Spinal cord (tissue), 10 donors: ENCODE data around the gene EHD4. TPM values are rescaled to one million over a fixed set of nuclear protein-coding genes. Genes with fewer than 3 reads are reported as not detected.

Experiments used
- DNase-seq, 6 donors: peaks; one replicate each; pipeline versions ENCODE4 v3.0.0 to v3.0.0-alpha.2; 2013 to 2015; ENCODE audit warnings: low spot score in 6 of 6, low read depth in 4 of 6
- H3K27ac ChIP-seq: one replicate; pipeline ENCODE4 v1.5.1; 2013; ENCODE audit warnings: low read depth, low read length, control low read depth
- H3K27me3 ChIP-seq: one replicate; pipeline ENCODE4 v1.6.1; 2013; ENCODE audit warnings: low read length; ENCODE audit not compliant: control insufficient read depth, insufficient read depth
- H3K36me3 ChIP-seq: one replicate; pipeline ENCODE4 v1.6.1; 2013; ENCODE audit warnings: low read length; ENCODE audit not compliant: control insufficient read depth, insufficient read depth
- H3K4me1 ChIP-seq: one replicate; pipeline ENCODE4 v1.6.1; 2013; ENCODE audit warnings: low read length; ENCODE audit not compliant: control insufficient read depth, insufficient read depth
- H3K4me3 ChIP-seq: one replicate; pipeline ENCODE4 v1.5.1; 2013; ENCODE audit warnings: low read depth, low read length, control low read depth
- H3K9me3 ChIP-seq: one replicate; pipeline ENCODE4 v1.6.1; 2013; ENCODE audit warnings: low read length; ENCODE audit not compliant: control insufficient read depth, insufficient read depth
- WGBS: methylation state at CpG from one replicate; pipeline ENCODE4 v1.1.5; 2013; ENCODE audit warnings: missing lambda C conversion rate; ENCODE audit not compliant: insufficient coverage; 5-methylcytosine and 5-hydroxymethylcytosine counted together
- polyA plus RNA-seq, 2 donors: library from polyadenylated mRNA; unstranded; fragments of 120-200 nt; gene quantifications; one replicate each; pipeline ENCODE4 v1.2.1, GENCODE V29; 2013; ENCODE audit not compliant: insufficient read length in 2 of 2
- total RNA-seq, 2 donors: library from RNA; depleted of rRNA in 1 of 2; stranded (reverse); fragments of 120-200 nt in 1 of 2; fragments of >200 nt in 1 of 2; gene quantifications; one replicate each; pipeline versions ENCODE4 v1.2.3 to v1.2.4, GENCODE V29; 2013 to 2014
- donor health status: healthy.

The EHD4 gene
- total and polyA plus RNA-seq, 4 donors: 6.8 to 12.3 (median 8.5) TPM

GRCh38 chr15:41917767-41918430 lies 54.5 kb downstream of the EHD4 start:
- Histone ChIP-seq H3K27me3 (no peaks in the 10 kb centered on the region), H3K9me3 (no peaks in the 10 kb centered on the region), H3K4me3 (no peak overlapping the region), H3K36me3 (peaks cover 8% of the 10 kb centered on the region), H3K27ac (peak overlapping the region; percentile 34), H3K4me1 (peaks cover 29% of the 10 kb centered on the region)
- no peak for DNase-seq
- 84% methylated on average over 6 of the region's 10 CpGs for WGBS

DNA sequence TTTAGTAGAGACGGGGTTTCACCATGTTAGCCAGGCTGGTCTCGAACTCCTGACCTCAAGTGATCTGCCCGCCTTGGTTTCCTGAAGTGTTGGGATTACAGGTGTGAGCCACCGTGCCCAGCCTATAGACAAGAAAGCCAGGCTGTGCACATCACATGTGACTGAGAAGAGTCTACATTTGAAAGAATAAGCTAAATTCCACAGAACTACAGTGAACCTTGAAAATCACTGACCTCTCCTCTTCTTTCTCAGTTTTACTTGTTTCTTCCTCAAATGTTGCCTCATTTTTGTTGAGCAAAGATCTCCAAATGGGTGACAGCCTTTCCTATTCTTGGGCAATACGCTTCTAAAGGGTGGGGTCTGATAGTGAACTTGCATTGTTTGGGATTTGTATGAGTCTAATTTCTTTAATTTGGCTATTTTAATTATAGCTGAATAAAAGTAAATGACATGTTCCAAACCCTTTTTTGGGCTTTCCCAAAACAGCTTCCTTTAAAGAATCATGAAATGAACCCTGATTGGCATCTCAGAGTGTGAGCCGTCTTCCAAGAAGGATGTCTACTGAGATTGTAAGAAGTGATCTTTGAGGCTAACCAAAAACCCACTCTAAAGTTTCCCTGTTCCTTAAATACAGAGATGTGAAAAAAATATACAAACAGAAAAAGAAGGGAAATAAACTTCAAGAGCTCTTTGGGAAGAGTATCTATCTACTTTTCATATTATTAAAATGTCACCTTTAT lies 56.9 kb downstream of the EHD4 start:
- H3K4me3 ChIP-seq: no peak overlapping the region
- H3K27ac ChIP-seq: peak overlapping the region; percentile 82
- no peak for DNase-seq
- H3K36me3 ChIP-seq: peaks cover 15% of the 10 kb centered on the region
- H3K27me3 ChIP-seq: no peaks in the 10 kb centered on the region
- no peaks in the 10 kb centered on the region for H3K9me3 ChIP-seq
- H3K4me1 ChIP-seq: peaks cover 26% of the 10 kb centered on the region
- WGBS: 84% methylated on average over 4 of the region's 6 CpGs

DNA sequence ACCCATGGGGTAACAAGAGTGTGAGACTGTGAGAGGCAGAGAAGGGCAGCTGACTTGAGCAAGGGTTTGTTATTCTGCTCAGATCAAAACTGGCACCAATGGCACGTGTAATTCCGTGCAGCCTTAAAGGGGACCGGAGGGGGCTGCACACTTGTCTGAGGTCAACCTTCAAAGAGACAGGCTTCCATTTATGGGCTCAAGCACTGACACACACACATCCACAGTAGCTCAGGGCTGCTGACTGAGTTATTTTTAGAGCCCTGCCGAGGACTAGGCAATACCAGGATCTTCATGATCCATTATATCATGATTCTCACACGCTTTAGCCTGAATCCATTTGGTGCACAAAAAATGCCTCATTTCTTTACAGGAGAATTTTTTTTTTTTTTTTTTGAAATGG lies 57.9 kb downstream of the EHD4 start:
- H3K36me3 ChIP-seq: peaks cover 15% of the 10 kb centered on the region
- WGBS: 77% methylated on average over 4 of the region's 5 CpGs
- H3K4me3 ChIP-seq: no peak overlapping the region
- H3K9me3 ChIP-seq: no peaks in the 10 kb centered on the region
- peaks cover 23% of the 10 kb centered on the region for H3K4me1 ChIP-seq
- peak in 1 of 6 donors; percentile 14 for DNase-seq
- H3K27ac ChIP-seq: no peak overlapping the region
- no peaks in the 10 kb centered on the region for H3K27me3 ChIP-seq

GRCh38 chr15:41913256-41913655 lies 59.1 kb downstream of the EHD4 start:
- 71% methylated on average over 1 of the region's 3 CpGs for WGBS
- no peak for DNase-seq
- Histone ChIP-seq H3K36me3 (peaks cover 13% of the 10 kb centered on the region), H3K27me3 (no peaks in the 10 kb centered on the region), H3K4me1 (peaks cover 18% of the 10 kb centered on the region), H3K27ac (no peak overlapping the region), H3K9me3 (no peaks in the 10 kb centered on the region), H3K4me3 (no peak overlapping the region)

- DNase-seq: no peak
- H3K27ac ChIP-seq: no peak overlapping the region
- H3K4me1 ChIP-seq: peaks cover 9% of the 10 kb centered on the region
- no peaks in the 10 kb centered on the region for H3K27me3 ChIP-seq
- 93% methylated on average over 14 of the region's 14 CpGs for WGBS
- no peak overlapping the region for H3K4me3 ChIP-seq
- H3K36me3 ChIP-seq: peaks cover 20% of the 10 kb centered on the region
- H3K9me3 ChIP-seq: no peaks in the 10 kb centered on the region
Measured at GRCh38 chr15:41911691-41912345, 60.5 kb downstream of the EHD4 start.

DNA sequence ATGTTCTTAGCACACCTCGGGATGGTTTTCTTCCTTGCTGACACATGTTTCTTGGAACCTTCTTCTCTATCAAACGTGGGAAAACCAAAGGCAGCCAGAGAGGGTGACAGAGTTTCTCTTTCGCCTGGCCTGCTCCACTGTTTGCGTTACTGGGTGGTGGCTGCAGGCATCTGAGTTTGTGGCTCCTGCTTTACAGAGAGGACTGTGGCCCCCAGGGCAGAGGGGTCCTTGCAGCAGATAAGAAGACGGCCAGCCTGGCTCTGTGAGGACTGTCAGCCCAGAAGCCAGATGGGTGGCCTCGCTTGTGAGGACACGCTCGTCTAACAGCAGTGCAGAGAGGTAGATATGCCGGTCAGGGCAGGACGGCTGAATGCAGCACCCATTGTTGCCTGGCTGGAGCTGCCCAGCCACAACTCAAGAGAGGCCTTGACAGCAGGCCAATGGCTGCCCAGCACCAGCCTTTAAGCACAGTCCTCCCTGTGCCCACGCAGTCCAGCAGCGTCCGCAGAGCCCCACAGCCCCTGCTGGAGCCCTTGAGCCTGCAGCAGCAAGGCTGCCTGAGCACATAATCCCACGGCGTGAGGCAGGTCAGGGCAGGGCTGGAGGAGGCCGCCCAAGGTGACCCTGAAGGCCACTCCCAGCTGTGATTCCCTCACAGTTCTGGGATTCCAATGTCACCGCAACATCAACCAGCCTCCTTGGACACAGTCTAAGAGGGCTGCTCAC lies 63.5 kb downstream of the EHD4 start:
- no peak overlapping the region for H3K4me3 ChIP-seq
- H3K9me3 ChIP-seq: peaks cover 5% of the 10 kb centered on the region
- no peak overlapping the region for H3K27ac ChIP-seq
- peaks cover 25% of the 10 kb centered on the region for H3K36me3 ChIP-seq
- H3K4me1 ChIP-seq: peaks cover 13% of the 10 kb centered on the region
- 89% methylated on average over 17 of the region's 17 CpGs for WGBS
- no peak for DNase-seq
- no peaks in the 10 kb centered on the region for H3K27me3 ChIP-seq

DNA sequence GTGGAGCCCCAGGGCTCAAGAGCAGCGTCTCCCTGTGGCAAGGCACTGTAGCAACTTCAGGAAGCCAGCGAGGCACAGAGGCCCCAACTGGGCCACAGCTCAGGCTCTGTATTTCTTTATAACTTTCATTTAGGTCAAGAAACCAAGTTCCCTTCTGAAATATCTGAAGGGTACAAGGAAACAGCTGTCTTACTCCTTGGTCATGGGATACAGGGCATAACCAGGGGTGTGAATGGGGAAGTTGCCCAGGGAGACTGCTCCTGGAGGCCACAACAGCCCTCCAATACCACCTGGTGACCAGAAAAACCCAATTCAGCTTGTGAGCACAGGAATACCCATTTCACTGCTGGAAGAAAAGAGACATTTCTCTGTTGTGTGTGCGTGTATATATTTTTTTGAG lies 65.2 kb downstream of the EHD4 start:
- DNase-seq: no peak
- Histone ChIP-seq H3K9me3 (peaks cover 5% of the 10 kb centered on the region), H3K4me1 (peaks cover 16% of the 10 kb centered on the region), H3K36me3 (peaks cover 25% of the 10 kb centered on the region), H3K27me3 (no peaks in the 10 kb centered on the region), H3K27ac (no peak overlapping the region), H3K4me3 (no peak overlapping the region)
- 94% methylated on average over 2 of the region's 3 CpGs for WGBS

DNA sequence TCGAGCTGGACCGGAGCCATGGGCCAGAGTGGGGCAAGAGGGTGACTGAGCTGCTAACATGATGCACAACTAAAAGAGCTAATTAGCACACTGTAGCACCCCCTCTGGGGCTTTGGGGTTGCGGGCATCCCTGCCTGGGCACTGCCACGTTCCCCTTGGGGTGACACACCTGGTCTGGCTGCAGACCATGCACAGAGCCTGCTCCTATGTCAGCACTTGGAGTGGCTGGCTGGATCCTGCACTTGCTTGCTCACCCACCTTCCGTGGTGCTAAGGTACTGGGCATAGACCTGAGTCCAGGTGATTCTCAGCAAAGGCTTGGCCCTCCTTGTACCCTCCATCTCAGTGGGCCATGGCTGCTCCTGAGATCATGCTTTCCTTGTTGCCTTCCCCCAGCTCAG lies 65.7 kb downstream of the EHD4 start:
- Histone ChIP-seq H3K36me3 (peaks cover 23% of the 10 kb centered on the region), H3K27ac (no peak overlapping the region), H3K4me1 (peaks cover 16% of the 10 kb centered on the region), H3K27me3 (no peaks in the 10 kb centered on the region), H3K9me3 (peaks cover 5% of the 10 kb centered on the region), H3K4me3 (no peak overlapping the region)
- 91% methylated on average over 4 of the region's 5 CpGs for WGBS
- DNase-seq: no peak

DNA sequence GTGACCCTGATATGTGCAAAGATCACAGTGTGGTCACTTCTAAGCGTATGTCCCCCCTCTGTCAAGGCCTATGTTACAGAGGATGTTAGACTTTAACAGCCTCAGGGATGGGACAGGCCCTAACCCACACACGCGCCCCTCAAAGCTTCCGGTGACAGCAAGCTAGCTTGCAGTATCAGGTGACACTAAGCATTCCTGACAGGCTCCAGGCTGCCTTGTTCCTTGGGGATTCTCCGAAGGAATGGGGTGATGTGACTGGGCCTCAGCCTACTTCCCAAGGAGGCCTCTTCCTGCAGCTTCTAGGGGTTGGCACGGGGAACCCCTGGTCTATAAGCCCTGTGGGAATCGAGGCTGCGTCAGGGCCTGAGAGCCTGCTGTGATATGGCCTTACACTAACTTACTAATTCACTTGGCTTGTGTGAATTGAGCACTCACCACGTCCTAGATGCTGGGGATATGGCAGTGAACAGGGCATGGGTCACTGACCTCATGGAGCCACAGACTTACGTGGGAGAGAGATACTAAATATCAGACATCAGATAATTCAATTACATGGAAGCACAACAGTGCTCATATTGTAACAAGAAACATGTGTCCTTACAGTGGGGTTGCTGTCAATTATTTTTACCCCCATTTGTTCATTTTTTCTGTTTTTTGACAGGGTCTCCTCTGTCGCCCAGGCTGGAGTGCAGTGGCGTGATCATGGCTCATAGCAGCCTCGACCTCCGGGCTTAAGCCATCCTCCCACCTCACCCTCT lies 67.1 kb downstream of the EHD4 start:
- Histone ChIP-seq H3K36me3 (peaks cover 27% of the 10 kb centered on the region), H3K9me3 (peaks cover 5% of the 10 kb centered on the region), H3K27ac (no peak overlapping the region), H3K4me1 (peaks cover 16% of the 10 kb centered on the region), H3K27me3 (no peaks in the 10 kb centered on the region), H3K4me3 (no peak overlapping the region)
- WGBS: 95% methylated on average over 10 of the region's 14 CpGs
- no peak for DNase-seq
